Fibroblast of lung (primary cell): ENCODE data around the gene ITPA.

Experiments used
- CTCF ChIP-seq, 2 donors: IDR thresholded peaks in 1 of 2; conservative IDR thresholded peaks in 1 of 2; 1 replicate in 1 of 2; 2 replicates in 1 of 2; pipeline ENCODE4 v1.5.1; 2011 to 2012; ENCODE audit warnings: low read length in 2 of 2, control low read depth in 1 of 2, inconsistent platforms in 1 of 2, low read depth in 1 of 2, mild to moderate bottlenecking in 1 of 2
- EZH2 ChIP-seq: IDR thresholded peaks from 2 replicates; pipeline ENCODE4 v1.5.1; 2012; ENCODE audit warnings: low read length, control low read depth, mild to moderate bottlenecking; ENCODE audit errors: missing control alignments

GRCh38 chr20:3224681-3225421, 15.6 kb downstream of the ITPA start:
- TF ChIP-seq CTCF (conservative IDR thresholded peaks at IDR 0.05 in 1 of 2, IDR thresholded peaks at IDR 0.05 in 1 of 2; ENCODE audit: low read depth in 1 of 2, low read length in 2 of 2) = no peak
- TF ChIP-seq EZH2 = no peak
